Stimulated activated CD8-positive, alpha-beta memory T cell treated with anti-CD3 and anti-CD28 coated beads, Interleukin-7, amount 100 ng/mL, for 1 hour (primary cell): ENCODE measurements around the gene TRMT2A.

ENCODE experiments used
- DNase-seq, 2 donors: peaks; one replicate each; pipeline ENCODE4 v3.0.0-alpha.2; 2020; ENCODE audit warnings: low read depth in 2 of 2

The TRMT2A gene

DNA sequence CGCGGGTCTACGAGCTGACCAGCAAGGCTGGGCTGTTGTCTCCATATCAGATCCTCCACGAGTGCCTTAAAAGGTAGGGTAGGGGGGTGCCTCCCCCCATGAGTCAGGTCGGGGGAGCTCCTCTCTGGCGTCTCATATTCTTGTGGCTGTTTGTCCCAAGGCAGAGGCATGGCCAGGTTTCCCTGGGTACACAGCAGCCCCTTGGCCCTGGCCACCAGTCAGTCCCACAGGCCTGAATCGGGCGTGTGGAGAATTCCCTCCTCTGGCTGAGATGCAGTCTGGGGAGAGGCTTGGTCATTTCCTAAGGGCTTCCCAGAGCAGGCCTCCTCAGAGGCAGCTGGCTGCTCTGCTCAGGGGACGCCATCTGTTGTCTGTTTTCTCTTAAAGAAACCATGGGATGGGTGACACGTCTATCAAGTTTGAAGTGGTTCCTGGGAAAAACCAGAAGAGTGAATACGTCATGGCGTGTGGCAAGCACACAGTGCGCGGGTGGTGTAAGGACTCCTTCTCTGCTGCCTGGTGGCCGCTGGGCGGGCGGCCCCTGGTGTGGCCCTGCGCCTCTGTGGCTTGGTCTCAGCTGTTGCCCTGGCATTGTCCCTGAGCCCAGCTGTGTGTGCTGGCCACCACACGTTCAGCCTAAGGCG lies 10.7 kb downstream of the TRMT2A start:
- no peak for DNase-seq

DNA sequence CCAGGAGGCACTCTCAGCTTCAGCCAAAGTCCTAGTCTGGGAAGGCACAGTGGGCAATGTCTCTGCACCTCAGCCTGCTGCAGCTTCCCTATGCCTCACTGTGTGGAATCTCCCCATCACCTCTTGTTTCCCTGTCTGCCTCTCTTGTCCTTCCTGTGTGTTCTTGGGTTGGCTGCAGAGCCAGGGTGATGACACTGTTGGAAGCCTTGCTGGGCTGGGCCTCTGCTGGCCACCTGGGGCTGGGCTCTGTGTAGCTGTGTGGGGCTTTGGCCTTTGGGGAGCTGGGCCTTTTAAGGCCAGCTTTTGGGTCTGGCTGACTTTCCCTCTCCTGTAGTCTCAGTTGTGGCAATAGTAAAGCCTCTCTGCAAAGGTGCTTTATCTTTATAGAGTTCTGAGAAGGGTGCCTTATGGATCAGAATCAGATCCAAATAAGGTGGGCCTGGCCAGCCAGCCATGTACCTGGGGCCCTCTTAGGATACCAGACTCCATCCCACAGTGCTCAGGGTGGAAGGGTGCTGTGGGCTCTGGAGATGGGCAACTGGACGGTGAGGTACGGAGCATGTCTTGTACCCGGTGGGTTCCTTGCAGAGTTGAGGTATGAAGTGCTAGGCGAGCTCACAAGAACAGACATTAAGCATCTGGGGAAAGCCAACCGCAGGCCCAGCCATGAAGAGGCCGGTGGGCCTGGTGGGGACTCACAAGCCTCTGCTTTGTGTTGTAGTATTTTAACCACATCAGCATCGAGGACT lies 11.4 kb downstream of the TRMT2A start:
- DNase-seq = no peak

DNA sequence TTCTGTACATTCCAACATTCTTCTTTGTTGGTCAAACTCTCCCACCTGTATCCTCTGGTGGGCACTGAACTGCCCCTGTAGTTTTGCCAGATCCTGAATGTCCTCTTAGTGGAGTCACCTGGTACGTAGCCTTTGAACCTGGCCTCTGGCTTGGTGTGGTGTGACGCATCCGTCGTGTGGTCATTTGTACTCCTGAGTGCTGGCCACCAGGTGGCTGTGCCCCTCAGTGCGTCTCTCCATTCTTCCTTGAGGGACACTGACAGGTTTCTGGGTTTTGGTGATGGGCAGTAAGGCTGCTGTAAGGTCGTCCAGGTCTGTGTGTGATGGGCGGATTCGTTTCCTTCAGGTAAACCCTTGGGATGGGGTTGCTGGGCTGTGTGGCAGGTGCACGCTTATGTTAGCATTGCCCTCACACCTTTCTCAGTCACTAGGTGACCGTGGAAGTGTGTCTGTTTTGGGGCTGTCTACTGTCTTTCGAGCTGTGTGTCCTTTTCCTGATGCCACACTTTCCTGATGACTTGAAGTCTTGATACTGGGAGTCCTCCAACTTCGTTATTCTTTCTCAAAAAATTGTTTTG lies 14.7 kb downstream of the TRMT2A start:
- DNase-seq = no peak

DNA sequence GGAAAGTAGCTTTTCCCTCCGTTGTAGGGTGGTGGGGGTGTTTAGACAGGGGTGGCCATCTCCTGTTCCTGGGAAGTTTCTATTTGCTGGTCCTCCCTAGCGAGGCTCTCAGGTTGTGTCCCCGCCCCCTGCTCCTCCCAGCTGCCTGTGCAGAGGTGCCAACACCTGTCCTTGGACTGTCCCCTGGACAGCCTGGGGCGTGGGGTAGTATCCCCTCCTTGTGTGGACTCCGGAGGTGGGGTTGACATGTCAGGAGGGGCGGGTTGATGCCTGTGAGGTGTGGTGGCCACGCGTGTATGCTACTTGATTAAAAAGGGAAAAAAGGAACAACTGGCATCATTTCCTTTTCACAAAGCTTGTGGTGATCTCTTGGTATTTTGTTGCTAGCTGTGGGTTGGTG lies 15.4 kb downstream of the TRMT2A start:
- no peak for DNase-seq

DNA sequence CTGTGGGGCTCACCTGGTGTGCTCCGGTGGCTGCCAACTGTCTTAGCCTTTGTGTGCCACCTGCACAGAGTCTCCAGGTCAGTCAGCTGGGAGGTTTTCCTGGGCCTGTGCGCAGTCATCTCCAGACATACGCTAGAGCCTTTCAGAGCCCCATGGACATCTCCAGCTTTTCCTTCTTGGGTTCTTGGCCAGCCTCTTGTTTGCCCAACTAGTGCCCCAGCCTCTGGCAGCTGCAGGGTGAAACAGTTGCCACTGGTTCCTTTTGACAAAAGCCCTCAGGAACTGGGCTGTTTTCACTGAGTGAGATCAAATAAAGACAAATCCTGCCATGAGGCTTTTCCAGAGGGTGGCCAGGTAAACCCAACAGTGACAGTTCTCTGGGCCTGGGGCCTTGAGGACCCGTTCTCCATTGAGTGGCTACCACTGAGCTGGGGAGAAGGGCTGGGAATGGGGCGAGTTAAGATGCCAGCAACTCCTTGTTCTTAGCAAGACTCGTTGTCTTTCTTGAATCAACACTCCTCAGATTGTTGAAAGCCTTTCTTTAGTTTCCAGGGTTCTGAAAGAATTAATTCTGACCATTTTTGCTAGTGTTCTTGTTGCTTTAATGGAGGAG lies 17.8 kb downstream of the TRMT2A start:
- DNase-seq = no peak

DNA sequence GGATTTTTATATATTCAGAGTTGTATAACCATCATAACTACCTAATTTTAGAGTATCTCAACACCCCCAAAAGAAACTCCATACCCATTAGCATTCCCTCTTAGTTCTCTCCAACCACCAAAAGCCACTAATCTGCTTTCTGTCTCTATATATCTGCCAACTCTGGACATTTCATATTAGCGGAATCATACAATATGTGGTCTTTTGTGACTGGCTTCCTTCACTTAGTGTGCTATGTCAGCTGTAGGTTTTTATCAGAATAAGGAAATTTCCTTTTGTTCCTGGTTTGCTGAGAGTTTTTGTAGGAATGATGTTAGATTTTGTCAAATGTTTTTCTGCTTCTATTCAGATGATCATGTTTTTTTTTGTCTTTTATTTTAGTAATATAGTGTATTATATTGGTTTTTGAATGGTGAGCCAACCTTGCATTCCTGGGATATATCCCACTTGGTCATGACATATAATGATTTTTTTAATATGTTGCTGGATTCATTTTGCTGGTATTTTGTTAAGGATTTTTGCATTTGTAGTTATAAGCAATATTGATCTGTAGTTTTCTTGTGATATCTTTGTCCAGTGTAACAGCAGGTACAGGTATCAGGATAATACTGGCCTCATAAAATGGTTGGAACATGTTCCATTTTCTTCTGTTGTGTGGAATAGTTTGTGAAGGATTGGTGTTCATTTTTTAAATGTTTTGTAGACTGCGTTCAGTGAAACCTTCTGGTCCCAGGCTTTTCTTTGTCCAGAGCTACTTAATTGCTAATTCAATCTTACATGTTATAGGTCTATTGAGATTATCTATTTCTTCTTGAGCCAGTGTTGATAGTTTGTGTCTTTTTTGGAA lies 20.2 kb downstream of the TRMT2A start:
- DNase-seq = no peak

DNA sequence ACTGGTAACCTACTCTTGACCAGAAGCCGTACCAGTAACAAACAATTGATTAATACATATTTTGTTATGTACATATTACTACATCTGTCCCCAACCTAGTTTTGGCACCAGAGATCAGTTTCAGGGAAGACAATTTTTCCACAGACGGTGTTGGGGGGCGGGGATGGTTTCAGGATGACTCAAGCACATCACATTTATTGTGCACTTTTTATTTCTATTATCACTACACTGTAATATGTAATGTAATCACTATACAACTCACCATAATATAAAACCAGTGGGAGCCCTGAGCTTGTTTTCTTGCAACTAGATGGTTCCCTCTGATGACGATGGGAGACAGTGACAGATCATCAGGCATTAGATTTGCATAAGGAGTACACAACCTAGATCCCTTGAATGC lies 21.5 kb downstream of the TRMT2A start:
- no peak for DNase-seq

DNA sequence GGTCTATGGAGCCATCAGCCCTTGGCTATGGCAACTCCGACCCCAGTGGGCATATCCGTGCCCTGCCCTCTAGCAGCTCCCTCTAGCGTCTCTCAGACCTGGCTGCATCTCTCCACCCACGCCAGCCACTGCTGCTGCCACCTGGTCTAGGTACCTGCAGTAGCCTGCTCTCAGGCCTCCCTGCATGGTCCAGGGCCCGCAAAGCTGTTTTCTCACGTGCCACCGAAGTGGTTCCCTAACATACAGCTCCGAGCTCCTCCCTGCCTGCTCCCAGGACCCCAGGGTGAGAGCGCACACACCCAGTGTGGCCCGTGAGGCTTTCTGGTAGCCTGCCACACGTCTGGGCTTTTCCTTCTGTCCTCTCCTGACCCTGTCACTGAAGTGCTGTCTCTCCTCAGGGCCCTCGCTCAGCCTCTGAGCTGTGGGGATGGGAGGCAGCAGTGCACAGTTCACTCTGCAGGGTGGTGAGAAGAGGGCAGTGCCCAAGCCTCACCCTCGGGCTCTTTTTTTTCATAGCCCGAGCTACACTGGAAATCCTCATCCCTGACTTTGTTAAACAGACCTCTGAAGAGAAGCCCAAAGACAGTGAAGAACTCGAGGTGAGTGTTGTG lies 22.7 kb downstream of the TRMT2A start:
- no peak for DNase-seq

DNA sequence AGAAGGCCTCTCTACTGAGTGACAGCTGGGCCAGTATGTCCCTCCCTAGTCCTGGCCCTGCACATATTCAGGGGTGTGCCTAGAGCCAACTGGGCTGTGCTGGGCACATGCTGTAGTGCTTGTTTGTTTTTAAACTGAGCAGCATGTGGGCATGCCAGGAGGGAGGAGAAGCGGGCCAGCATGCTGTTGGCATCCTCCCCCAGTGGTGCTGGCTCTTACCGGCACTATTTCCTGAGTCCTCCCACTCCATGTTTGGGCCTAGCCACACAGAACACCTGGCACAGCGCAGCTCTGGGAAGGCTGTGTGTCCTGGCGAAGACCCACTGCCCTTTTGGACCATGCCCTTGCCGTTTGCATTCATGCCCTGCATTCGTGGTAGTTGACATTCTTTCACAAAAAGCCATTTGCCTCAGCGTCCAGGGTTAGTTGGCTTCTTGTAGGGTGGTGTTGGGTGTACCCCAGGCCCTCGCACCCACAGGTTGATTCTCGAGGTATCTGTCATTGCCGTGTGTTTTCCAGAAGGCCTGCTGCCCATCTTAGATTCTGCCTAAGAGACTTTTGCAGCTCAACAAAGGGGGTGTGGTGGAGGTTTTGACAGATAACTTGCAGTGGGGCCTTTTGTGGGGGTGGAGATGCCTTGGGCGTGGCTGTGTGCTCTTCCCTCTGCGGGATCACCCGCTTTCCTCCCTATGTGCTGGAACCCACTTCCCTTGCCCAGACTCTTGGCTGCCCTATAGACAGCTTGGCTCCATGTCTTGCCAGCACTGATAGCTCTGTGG lies 23.4 kb downstream of the TRMT2A start:
- DNase-seq = no peak

DNA sequence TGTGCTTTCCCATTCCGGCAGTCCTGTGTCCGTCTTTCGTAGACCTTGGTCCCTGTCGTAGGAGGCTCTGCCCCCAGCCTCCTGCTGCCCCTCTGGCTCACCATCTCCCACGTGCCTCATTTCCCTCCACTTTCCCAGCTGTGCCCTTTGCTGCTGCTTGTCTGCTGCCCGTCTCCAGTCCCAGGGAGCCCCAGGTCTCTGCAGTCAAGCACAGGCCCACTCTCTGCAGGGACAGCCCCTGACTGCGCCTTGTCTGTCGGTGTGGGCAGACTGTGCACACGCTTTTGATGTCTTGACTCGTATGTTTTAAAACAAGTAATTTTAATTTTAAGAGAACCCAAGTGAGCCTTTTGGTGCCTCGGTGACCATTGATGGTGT lies 24.6 kb downstream of the TRMT2A start:
- no peak for DNase-seq

DNA sequence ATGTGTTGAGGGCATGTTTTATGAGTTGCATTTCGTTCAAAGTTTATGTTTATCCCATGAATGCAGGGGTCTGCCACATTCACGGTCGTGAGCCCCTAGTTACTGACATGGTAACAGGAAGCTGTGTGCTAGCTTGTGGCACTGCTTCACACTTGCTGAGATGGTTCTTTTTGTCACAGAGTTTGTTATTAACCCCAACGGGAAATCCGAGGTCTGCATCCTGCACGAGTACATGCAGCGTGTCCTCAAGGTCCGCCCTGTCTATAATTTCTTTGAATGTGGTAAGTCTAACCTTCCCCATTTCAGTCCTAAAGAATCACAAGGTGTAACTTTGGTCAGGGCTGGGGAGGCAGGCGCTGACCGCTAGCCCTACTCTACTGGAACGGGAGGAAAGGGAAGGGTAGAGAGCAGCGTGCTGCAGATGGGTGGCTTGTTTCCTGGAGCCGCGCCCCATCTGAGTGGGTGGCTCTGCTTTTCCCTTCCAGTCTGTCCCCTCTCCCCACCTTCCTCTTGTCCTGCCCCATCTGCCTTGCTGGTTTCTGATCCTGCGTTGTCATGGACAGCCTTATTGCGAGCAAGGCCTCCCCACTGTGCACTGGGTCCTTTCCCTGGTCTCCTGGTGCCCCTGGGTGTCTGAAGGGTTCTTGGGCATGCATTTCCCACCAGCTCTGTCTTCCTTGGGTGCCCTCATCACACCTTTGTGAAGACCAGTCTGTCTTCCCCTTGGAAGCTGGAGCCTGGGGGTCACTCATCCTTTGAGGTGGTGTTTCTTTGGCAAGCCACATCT lies 25.1 kb downstream of the TRMT2A start:
- DNase-seq = no peak

DNA sequence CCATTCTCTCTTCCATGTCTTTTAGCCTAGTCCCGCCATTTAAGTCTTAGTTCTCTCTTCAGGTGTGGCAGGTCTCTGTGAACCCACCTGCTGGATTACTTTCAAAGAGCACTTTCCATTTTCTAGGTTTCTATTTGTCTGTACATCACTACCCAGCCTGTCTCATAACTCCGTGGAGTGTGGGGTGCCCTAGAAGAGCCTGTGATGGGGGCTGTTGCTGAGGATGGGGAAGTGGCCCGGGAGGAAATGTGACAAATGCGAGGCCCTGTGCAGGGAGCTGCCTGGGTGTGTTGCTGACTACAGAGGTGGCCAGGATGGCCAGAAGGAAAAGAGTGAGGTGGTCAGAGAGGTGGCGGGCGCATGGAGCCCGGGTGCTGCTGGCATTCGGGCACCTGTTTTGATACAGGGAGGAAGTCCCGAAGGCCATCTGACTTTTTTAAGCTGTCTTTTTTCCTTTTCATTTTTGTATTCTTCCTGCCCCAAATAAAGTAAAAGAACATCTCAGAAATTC lies 26.2 kb downstream of the TRMT2A start:
- DNase-seq = no peak

DNA sequence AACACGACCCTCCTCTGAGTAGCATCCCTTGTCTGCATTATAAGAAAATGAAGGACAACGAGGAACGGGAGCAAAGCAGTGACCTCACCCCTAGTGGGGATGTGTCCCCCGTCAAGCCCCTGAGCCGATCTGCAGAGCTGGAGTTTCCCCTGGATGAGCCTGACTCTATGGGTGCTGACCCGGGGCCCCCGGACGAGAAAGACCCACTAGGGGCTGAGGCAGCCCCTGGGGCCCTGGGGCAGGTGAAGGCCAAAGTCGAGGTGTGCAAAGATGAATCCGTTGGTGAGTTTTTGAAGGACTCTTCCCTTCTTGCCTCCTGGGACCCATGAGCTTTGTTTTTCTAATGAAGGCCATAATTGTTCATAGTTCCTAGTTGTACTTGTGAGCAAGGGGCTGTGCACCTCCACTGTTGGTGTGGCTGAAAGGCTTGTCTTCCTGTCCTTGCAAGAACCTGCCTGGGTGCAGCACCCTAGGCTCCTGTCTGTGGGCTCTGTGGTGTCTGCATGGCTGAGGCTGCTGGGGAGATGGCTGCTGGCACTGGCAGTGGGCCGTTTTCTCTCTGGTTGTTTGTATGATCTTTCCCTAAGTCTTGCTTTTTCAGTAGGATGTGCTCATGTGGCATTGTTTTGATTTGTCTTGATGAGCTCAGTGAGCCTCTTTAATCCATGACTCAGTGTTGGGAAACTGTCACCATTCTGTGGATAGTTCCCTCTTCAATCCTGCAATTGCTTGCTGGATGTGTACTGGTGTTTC lies 26.9 kb downstream of the TRMT2A start:
- no peak for DNase-seq

DNA sequence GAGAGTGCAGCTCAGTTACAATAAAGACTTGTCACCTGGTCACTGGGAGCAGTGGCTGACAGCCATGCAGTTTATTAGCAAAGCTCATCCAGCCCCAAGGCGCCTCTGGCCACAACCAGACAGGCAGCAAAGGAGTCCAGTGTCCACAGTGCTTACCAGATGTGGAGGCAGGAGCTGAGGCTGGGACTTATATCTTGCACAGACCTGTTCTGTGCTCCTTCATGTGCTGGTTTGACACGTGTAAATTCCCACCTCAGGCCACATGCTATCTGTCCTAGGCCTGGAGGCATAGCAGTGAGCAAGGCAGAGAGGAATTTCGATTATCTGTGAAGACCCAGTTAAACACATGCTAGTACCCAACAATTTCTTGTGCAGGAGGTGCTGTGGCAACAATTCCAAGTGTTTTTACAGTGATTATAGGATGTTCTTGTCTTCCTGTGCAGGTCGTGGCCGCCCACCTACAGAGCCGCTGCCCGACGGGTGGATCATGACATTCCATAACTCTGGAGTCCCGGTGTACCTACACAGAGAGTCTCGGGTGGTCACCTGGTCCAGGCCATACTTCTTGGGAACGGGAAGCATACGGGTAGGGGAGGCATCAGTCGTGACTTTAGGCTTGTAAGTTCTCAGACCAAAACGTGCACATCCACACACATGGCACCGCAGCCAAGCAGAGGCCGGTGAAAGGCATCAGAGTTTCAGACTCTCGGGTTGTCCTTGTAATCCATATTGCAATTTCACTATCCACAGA lies 27.6 kb downstream of the TRMT2A start:
- DNase-seq = no peak

DNA sequence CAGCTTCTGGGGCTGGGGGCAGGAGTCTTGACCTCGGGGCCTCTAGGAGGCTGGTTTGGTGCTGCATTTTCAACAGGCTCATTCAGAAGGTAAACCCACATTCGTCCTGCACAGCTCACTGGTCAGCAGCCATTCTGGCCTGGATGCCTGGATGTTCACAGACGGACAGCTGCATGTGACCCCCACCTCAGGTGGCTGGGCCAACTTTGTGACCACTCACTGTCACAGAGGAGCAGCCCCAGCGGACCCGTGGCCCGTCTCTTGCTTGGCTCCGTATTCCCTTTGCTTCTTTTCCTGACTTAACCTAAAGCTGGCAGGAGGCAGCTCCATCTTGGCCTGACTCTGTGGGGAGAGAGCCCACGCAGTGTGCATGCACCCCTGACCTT lies 28.8 kb downstream of the TRMT2A start:
- DNase-seq = no peak

DNA sequence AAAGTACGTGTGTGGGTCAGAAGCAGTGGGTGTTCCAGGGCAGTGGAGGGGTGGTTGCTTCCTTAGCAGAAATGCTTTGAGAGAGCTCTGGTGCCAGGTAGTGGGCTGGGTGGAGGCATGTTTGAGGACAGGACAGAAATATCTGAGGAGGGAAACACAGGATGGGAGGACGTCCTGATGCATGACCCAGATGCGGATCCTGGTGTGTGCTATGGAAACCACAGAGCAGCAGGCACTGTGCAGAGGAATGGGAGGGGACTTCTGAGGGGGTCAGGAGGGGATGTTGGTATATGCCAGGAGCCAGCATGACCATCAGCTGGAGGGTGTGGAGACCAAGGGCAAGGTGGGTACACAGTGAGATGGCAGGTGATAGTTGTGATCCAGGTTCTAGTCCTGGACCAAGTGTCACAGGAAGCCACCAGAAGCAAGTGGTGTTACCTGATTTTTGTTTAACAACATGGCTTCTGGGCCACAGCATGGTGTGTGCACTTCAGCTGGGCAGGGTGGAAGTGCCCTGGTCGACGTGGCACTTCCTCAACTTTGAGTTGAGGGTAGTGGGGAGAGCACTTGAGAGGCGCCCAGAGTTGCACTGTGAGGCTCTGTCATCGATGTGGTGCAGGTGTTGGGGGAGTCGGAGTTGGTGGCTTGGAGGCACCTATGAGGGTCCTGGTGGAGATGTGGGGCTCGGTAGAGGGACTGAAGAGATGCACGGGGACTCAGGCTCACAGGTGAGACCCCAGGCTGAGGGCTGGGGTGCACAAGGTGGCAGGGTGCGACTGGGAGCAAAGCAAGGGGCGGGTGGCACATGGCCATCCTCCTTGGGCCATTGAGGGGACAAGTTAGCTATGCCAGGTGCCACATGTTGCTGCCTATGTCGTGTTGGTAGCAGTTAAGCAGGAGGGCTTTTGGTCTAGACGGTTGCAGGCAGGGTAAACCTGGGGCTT lies 29.4 kb downstream of the TRMT2A start:
- no peak for DNase-seq

DNA sequence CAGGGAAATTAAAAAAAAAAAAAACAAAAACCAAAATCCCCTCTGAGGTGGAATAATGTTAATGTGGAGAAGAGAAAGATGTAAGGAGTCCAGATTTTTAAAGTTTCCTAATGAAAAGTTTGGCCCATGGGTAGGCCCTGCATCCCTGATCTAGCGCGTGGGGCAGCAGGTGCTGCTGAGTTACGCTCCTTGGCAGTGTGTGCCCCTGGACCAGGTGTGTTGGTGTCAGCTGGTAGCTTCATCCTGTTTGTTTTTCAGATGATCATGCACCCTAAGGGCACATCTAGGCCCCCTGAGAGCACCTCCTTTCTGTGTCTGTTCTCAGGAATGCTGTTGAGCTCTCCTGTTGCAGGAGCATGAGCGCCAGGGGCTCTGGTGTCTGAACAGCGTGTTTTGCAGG lies 30.3 kb downstream of the TRMT2A start:
- DNase-seq = no peak
